ENCODE results near the gene SLC6A7.

SLC6A7 gene

GRCh38 chr5:150167908-150168307, 22.0 kb upstream of the SLC6A7 start:
- no peak overlapping the region for H3K4me3 ChIP-seq (ENCODE audit: low read depth, low read length)
- no peak for DNase-seq (ENCODE audit: low read depth)
- TF ChIP-seq MYC (IDR thresholded peaks at IDR 0.05; ENCODE audit: low read depth, low read length) (no peak), CTCF (IDR thresholded peaks at IDR 0.05; ENCODE audit: low read depth, low read length) (no peak), POLR2A (IDR thresholded peaks at IDR 0.05; ENCODE audit: extremely low read depth, insufficient read length) (no peak)

GRCh38 chr5:150168864-150169263, 21.0 kb upstream of the SLC6A7 start:
- H3K4me3 ChIP-seq (ENCODE audit: low read depth, low read length) = no peak overlapping the region
- TF ChIP-seq MAX (IDR thresholded peaks at IDR 0.05; ENCODE audit: low read depth, low read length) = no peak
- TF ChIP-seq POLR2A (IDR thresholded peaks at IDR 0.05; ENCODE audit: extremely low read depth, insufficient read length) = no peak
- no peak for TF ChIP-seq CTCF (IDR thresholded peaks at IDR 0.05; ENCODE audit: low read depth, low read length)
- no peak for TF ChIP-seq MYC (IDR thresholded peaks at IDR 0.05; ENCODE audit: low read depth, low read length)
- DNase-seq (ENCODE audit: low read depth) = no peak

- TF ChIP-seq POLR2A (IDR thresholded peaks at IDR 0.05; ENCODE audit: extremely low read depth, insufficient read length) (no peak), MAX (IDR thresholded peaks at IDR 0.05; ENCODE audit: low read depth, low read length) (no peak), MYC (IDR thresholded peaks at IDR 0.05; ENCODE audit: low read depth, low read length) (no peak), CTCF (IDR thresholded peaks at IDR 0.05; ENCODE audit: low read depth, low read length) (no peak)
- DNase-seq (ENCODE audit: low read depth) = no peak
- H3K4me3 ChIP-seq (ENCODE audit: low read depth, low read length) = no peak overlapping the region
These were observed 17.7 kb upstream of the SLC6A7 start for GRCh38 chr5:150172145-150172544.

GRCh38 chr5:150172556-150172955, 17.3 kb upstream of the SLC6A7 start:
- TF ChIP-seq MYC (IDR thresholded peaks at IDR 0.05; ENCODE audit: low read depth, low read length) = no peak
- no peak for TF ChIP-seq CTCF (IDR thresholded peaks at IDR 0.05; ENCODE audit: low read depth, low read length)
- TF ChIP-seq POLR2A (IDR thresholded peaks at IDR 0.05; ENCODE audit: extremely low read depth, insufficient read length) = no peak
- TF ChIP-seq MAX (IDR thresholded peaks at IDR 0.05; ENCODE audit: low read depth, low read length) = no peak
- no peak for DNase-seq (ENCODE audit: low read depth)
- no peak overlapping the region for H3K4me3 ChIP-seq (ENCODE audit: low read depth, low read length)

- no peak for TF ChIP-seq CTCF (IDR thresholded peaks at IDR 0.05; ENCODE audit: low read depth, low read length)
- TF ChIP-seq MYC (IDR thresholded peaks at IDR 0.05; ENCODE audit: low read depth, low read length) = no peak
- no peak for TF ChIP-seq POLR2A (IDR thresholded peaks at IDR 0.05; ENCODE audit: extremely low read depth, insufficient read length)
- no peak for TF ChIP-seq MAX (IDR thresholded peaks at IDR 0.05; ENCODE audit: low read depth, low read length)
- DNase-seq (ENCODE audit: low read depth) = no peak
- no peak overlapping the region for H3K4me3 ChIP-seq (ENCODE audit: low read depth, low read length)
These were observed 16.7 kb upstream of the SLC6A7 start for GRCh38 chr5:150173161-150173560.

GRCh38 chr5:150174285-150174684, 15.6 kb upstream of the SLC6A7 start:
- TF ChIP-seq MYC (IDR thresholded peaks at IDR 0.05; ENCODE audit: low read depth, low read length) = no peak
- no peak for TF ChIP-seq CTCF (IDR thresholded peaks at IDR 0.05; ENCODE audit: low read depth, low read length)
- DNase-seq (ENCODE audit: low read depth) = no peak

More at GRCh38 chr5:150174285-150174684, 15.6 kb upstream of the SLC6A7 start:
- H3K4me3 ChIP-seq (ENCODE audit: low read depth, low read length) = no peak overlapping the region
